T follicular helper cell (primary cell): ENCODE measurements around the gene CIZ1.
A peak's percentile ranks its signal among the peaks of the same experiment; 100 is the strongest.
"Not testable (repeated sequence)": the region's sequence is repeated elsewhere in the genome, so short reads cannot be mapped to it uniquely, and the experiment has no call there.

Experiments
- DNase-seq: peaks from one replicate; pipeline ENCODE4 v3.0.0-alpha.2; 2020; ENCODE audit warnings: low read depth

CIZ1 gene

GRCh38 chr9:128145536-128145935, 45.8 kb downstream of the CIZ1 start:
- DNase-seq: no peak

DNA sequence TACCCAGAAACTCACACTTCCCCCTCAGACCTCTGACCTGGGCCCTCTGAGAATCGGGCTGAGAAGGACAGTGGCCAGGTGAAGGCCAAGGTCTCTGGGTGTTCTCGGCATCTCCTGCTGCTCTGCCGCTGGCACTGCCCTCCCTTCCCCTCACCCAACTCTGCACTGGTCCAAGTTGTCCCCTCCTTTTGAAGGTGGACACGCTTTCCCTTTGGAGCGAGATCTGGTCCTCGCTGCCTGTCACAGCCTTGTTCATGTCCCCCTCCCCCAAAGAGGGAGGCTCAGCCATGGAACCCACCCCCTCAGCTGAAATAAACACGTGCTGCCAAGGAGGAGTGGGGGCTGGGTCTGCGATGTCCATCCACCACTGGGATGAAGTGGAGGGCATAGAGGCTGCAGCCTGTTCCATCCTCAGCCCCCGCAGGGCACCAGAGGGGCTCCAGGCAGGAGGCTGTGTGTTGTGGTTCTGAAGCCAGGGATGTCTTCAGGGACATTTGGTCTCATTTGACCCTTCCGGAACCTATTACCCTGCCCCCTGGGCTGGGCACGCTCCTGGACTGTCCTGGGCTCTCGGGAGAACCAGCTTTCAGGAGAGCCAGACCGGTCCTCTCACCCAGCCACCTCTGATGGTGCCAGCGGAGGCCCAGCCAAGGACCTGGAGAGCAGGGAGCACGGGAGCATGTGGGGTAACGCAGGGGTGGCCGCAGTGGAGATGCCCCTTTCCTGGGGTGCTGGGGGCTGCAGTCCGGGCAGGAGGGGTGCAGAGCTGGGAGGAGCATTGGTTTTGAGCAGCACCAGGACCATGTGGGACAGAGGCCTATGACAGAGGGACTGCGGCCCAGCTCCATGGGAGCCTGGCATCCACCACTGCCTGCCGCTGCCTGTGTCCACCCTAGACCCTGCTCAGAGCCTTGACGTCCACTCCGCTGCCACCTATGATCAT, 46.9 kb downstream of the CIZ1 start:
- DNase-seq: no peak

DNA sequence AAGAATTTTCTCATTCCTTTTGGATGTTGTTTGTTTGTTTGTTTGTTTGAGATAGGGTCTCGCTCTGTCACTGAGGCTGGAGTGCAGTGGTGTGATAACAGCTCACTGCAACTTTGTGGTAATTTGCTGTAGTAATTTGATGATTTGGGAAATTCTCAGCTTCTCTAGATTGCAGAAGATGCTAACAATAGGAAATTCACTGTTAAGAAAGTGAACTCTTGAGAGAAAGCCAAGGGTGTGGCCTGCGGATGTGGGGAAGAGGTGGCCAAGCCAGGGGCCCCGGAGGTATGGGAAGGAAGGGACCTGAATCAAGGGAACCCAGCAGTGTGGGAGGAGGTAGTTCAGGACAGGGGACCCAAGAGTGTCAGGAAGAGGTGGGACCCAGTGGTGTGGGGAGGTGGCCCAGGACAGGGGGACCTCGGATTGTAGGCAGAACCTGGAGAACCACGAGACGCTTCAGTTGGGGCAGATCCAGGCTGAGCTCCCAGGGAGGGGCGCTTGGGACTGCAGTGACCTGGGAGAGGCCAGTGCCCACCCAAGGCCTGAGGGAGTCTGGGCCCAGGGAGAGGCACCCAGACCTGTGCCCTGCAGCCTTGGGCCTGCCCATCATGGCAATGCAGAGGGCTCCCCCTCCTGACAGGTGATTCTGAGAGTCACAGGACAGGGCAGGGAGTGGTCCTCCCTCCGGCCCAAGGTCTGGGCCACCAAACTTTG, 47.7 kb downstream of the CIZ1 start:
- DNase-seq: no peak

DNA sequence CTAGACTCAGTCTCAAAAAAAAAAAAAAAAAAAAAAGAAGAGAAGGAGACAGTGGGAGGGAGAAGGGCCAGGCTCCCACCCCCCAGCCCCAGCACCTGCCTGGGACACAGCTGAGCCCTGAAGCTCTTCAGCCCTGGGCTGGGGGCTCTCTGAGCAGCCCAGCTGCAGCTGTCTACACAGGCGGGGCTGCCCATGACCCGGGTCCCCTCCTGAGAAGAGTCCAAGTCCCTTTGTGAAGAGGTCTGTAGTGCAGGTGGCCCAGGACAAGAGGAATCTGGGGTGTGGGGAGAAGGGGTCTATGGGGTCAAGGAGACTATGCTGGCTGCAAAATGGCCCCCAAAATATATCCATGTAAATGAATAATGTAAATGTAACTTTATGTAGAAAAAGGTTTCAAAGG, 48.8 kb downstream of the CIZ1 start:
- no peak for DNase-seq

- no peak for DNase-seq
Measured at GRCh38 chr9:128142061-128142460, 49.3 kb downstream of the CIZ1 start.

DNA sequence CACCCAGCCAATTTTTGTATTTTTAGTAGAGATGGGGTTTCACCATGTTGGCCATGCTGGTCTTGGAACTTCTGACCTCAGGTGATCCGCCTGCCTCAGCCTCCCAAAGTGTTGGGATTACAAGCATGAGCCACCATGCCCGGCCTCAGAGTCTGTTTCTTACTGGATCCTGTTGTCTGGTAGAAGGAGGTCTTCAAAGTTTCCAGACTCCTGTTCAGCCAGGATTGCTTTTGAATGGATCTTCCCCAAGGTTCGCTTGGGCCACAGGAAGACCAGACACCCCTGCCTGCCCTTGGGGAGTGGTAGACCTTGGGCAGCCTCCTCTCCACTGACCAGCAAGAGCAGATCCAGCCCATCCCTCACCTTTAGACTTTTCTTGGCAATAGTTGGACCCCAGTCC, 49.8 kb downstream of the CIZ1 start:
- no peak for DNase-seq

DNA sequence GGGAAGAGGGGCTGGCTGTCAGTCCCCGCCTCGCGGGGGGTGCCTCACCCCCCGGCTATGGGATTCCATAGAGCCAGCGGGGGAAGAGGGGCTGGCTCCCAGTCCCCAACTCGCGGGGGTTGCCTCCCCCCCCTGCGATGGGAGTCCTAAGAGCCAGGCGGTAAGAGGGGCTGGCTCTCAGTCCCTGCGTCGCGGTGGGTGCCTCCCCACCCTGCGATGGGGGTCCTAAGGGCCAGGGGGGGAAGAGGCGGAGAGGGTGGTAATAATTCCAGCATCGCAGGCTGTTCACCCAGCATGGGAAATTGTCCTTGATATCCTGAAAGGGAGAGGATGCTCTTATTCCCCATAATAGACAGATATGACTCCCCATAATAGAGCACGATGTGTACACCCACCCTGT, 51.8 kb downstream of the CIZ1 start:
- no peak for DNase-seq

- no peak for DNase-seq
Measured at GRCh38 chr9:128138001-128138400, 53.4 kb downstream of the CIZ1 start.

DNA sequence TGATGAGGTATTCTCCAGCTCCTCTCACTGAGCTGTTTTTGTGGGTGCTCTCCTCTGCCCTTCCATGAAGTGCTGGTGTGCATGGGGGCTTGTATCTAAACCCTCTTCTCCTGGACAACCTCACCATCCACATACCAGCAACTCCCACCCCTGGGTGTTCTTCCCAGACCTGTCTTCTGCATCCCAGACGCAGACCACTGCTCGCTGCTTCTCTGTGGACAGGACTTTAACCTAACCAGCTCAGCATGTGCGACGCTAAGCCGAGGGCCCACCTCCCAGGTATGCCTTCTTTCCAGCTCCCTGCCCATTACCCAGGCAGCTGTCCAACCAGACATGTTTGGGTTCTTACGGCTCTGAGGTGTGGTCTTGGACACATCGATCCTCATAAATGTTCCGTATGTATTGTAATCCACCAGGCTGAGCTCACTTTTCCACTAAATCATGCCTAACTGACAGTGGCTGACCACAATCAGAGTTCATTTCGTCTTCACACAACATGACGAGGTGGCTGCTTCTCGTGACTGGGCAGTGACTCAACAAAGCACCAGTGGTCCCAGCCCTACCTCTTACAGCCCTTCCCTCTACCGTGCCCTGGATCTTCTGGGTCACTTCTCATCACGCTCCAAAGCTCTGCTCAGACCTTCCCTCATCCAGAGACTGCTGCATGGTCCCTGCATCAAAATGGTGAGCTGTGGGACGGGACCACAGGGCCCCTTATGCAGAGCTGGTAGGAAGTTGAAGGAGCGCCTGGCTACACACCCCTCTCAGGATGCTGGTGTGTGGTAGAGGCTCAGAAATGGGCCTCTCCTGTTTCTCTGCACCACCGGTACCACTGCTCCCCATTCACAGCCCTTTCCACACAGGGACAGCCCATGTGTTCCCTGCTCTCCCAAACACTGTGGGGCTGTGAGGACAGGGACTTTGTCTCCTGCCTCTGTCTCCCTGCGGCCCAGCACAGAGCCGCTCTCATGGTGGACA, 54.3 kb downstream of the CIZ1 start:
- DNase-seq: no peak

DNA sequence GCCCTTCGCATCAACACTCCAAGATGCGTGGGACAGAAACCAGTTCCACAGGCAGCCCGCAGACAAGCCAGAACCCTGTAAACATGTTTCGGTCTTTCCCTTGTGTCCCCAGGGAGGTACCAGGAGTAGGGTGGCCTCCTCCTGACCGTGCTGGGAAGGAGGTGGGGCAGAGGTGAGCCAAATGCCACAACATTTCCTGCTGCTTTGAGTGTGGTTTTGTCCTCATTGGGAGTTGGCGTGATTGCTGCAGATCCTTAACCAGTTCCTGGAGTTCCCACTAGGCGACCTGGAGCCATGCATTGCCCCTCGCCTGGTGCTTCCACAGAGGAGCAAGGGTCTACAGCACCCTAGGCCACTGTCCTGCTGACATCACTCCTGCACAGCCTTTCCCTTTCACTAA, 55.8 kb downstream of the CIZ1 start:
- not testable (repeated sequence) for DNase-seq

DNA sequence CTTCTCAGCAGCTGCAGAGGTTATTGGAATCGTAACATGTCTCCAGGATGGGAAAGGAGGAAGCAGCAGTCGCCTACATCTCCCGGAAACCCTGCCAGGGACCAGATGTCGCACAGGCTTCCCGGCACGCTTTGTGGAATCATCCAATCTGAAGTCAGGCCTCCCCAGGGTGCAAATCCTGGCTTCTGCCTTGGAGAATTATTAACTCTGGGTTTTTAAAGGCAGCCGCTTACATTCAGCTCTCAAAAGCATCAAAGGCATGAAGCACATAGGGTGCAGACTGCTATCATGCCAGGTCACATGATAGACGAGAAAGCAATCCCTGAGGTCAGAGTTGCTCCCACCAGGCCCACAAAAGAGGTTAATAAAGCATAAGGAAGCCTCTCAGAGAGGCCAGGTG, 59.2 kb downstream of the CIZ1 start:
- DNase-seq: not testable (repeated sequence)

GRCh38 chr9:128131346-128131745, 60.0 kb downstream of the CIZ1 start:
- DNase-seq: not testable (repeated sequence)

DNA sequence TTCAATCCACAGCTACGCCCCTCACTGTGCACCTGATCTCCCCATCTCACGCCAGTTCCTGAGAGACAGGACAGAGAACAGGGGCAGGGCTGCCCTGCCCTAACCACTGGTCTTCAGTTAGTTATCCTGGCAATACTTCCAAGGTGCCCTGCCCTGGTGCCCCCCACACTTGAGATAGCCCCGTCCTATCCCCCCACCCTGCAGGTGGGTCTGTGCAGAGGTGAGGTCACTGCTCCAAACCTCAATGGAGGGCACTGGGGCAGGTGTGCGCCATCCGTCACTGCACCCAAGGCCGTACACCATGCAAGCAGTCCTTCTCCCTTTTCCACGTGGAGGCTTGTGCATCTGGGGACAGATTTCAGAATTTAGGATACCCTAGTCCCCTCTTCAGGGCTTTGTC, 60.7 kb downstream of the CIZ1 start:
- not testable (repeated sequence) for DNase-seq

- peak; percentile 35 for DNase-seq
Measured at GRCh38 chr9:128129976-128130590, 61.3 kb downstream of the CIZ1 start.

DNA sequence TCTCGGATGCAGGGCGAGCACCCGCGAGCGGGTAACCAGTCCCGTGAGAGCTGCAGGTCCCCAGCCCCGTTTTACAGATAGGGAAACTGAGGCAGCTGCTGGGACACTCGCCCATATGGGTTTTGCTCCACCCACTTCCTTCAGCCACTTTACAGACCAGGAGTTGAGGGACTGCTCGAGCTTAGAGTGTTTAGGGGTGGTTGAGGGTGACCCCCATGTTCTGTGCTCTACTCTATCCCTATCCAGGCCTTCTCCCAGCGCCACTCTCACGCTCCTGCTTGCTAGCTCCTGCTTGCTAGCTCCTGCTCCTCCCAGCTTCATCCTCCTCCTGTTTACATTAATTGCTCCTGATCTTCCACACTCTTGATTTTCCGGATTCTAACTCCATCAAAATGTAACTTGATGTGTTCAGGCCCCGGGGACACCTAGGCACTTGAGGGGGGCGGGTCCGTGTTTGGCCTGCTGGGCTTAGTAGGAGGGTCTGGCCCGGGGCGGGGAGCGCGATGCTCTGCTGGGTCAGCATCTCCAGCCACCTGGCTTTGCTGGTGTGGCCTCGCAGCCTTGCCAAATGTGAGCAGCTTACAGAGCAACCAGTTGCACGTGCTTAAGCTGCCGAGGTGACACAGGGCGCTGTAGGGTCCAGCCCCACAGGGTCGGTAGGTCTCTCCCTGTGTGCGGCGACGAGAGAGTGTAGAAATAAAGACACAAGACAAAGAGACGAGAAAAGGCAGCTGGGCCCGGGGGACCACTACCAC, 62.4 kb downstream of the CIZ1 start:
- no peak for DNase-seq

DNA sequence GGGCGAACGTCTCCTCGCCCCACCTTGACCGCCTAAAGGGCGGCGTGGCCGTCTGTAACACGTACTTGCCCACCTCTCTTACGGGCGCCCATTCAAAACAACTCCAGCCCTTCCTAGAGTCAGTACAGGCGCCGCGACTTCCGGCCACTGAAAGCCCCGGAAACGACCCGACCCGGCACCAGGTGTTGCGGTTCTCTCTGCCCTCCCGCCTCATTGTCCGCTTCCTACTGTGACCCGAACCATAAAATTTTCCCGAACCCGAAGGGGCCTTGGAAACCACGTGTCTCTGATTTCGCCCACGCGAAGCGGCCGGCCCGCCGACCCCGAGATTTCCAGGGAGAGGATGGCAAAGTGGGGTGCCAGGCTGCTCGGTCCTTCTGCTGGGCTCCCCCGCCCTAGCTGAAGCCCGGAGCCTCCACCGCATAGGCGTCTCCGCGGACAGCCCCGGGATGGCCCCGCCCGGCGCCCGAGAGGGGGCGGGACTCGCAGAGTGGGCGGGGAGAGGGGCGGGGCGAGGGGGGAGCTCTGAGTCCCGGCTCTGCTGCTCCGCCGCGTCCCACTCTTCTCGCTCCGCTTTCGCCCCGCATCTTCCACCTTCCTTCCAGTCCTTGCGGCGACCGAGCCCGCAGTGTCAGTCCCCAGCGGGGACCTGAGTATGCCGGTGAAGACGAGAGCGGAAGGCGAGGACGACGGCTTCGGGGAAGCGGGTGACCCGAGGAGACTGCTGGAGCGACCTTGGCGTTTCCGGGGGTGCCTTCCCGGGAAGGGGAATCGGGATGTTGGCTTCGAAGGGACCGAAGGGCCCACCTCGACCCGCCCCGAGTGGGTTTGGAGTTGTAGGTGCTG, 63.2 kb downstream of the CIZ1 start:
- DNase-seq: peak; percentile 80

GRCh38 chr9:128127568-128127989, 63.8 kb downstream of the CIZ1 start, which contains the start of gene PTGES2:
Gene PTGES2 (minus strand): TSS chr9:128127729. CDS start chr9:128127717, 12 bp downstream.
- peak; percentile 73 for DNase-seq

GRCh38 chr9:128125580-128126354, 65.6 kb downstream of the CIZ1 start:
- no peak for DNase-seq
